Measurements from ENCODE around the gene PAK5. TPM values are rescaled to one million over a fixed set of nuclear protein-coding genes. Genes with fewer than 3 reads are reported as not detected.

Gene PAK5
- total RNA-seq, 1 donor from 2014 or later, result not detected

- Histone ChIP-seq H3K4me3 (no peak overlapping the region), H3K9me3 (no peaks in the 10 kb centered on the region), H3K4me1 (no peaks in the 10 kb centered on the region), H3K36me3 (no peaks in the 10 kb centered on the region), H3K27me3 (no peaks in the 10 kb centered on the region), H3K27ac (no peak overlapping the region)
- no peak for TF ChIP-seq CTCF (IDR thresholded peaks at IDR 0.05)
- intact Hi-C loops (cut with DNase I), result no loop called here
- no peak for DNase-seq (ENCODE audit: low spot score in 2 of 2)
These were observed 152.9 kb downstream of the PAK5 start for GRCh38 chr20:9686001-9686400.

GRCh38 chr20:9685011-9685410, 153.9 kb downstream of the PAK5 start:
- no peak overlapping the region for H3K4me3 ChIP-seq
- no peak for TF ChIP-seq CTCF (IDR thresholded peaks at IDR 0.05)
- no peaks in the 10 kb centered on the region for H3K9me3 ChIP-seq
- H3K27me3 ChIP-seq, result no peaks in the 10 kb centered on the region
- H3K36me3 ChIP-seq, result no peaks in the 10 kb centered on the region
- no peak overlapping the region for H3K27ac ChIP-seq
- H3K4me1 ChIP-seq, result no peaks in the 10 kb centered on the region
- DNase-seq (ENCODE audit: low spot score in 2 of 2), result no peak
- intact Hi-C loops (cut with DNase I), result no loop called here

- DNase-seq (ENCODE audit: low spot score in 2 of 2), result no peak
- Histone ChIP-seq H3K27me3 (no peaks in the 10 kb centered on the region), H3K9me3 (no peaks in the 10 kb centered on the region), H3K4me1 (no peaks in the 10 kb centered on the region), H3K27ac (no peak overlapping the region), H3K36me3 (no peaks in the 10 kb centered on the region), H3K4me3 (no peak overlapping the region)
- intact Hi-C loops (cut with DNase I), result no loop called here
- no peak for TF ChIP-seq CTCF (IDR thresholded peaks at IDR 0.05)
These were observed 161.7 kb downstream of the PAK5 start for GRCh38 chr20:9677100-9677623.

GRCh38 chr20:9672981-9673380, 165.9 kb downstream of the PAK5 start:
- H3K4me3 ChIP-seq, result no peak overlapping the region
- no peak for TF ChIP-seq CTCF (IDR thresholded peaks at IDR 0.05)
- H3K4me1 ChIP-seq, result no peaks in the 10 kb centered on the region
- H3K27me3 ChIP-seq, result no peaks in the 10 kb centered on the region
- H3K27ac ChIP-seq, result no peak overlapping the region
- no peak for DNase-seq (ENCODE audit: low spot score in 2 of 2)
- intact Hi-C loops (cut with DNase I), result no loop called here
- no peaks in the 10 kb centered on the region for H3K9me3 ChIP-seq
- no peaks in the 10 kb centered on the region for H3K36me3 ChIP-seq

GRCh38 chr20:9672027-9672426, 166.8 kb downstream of the PAK5 start:
- intact Hi-C loops (cut with DNase I), result no loop called here
- TF ChIP-seq CTCF (IDR thresholded peaks at IDR 0.05), result no peak
- DNase-seq (ENCODE audit: low spot score in 2 of 2), result no peak
- Histone ChIP-seq H3K4me3 (no peak overlapping the region), H3K36me3 (no peaks in the 10 kb centered on the region), H3K27ac (no peak overlapping the region), H3K4me1 (no peaks in the 10 kb centered on the region), H3K27me3 (no peaks in the 10 kb centered on the region), H3K9me3 (no peaks in the 10 kb centered on the region)

- Histone ChIP-seq H3K27ac (no peak overlapping the region), H3K4me3 (no peak overlapping the region), H3K4me1 (no peaks in the 10 kb centered on the region), H3K9me3 (no peaks in the 10 kb centered on the region), H3K36me3 (no peaks in the 10 kb centered on the region), H3K27me3 (no peaks in the 10 kb centered on the region)
- no peak for DNase-seq (ENCODE audit: low spot score in 2 of 2)
- intact Hi-C loops (cut with DNase I), result no loop called here
- TF ChIP-seq CTCF (IDR thresholded peaks at IDR 0.05), result no peak
These were observed 170.5 kb downstream of the PAK5 start for GRCh38 chr20:9668381-9668780.
